Duodenal mucosa (tissue), 2 donors: ENCODE measurements around the gene PPP2R5E.

Experiments
- H3K27ac ChIP-seq: one replicate; pipeline ENCODE4 v1.7.0; 2013; ENCODE audit warnings: low read depth, low read length
- H3K27me3 ChIP-seq, 2 donors: one replicate each; pipeline ENCODE4 v1.7.0; 2013; ENCODE audit warnings: low read length in 2 of 2, control low read depth in 1 of 2; ENCODE audit not compliant: insufficient read depth in 2 of 2, control insufficient read depth in 1 of 2
- H3K36me3 ChIP-seq, 2 donors: one replicate each; pipeline ENCODE4 v1.7.0; 2013; ENCODE audit warnings: low read length in 2 of 2, control low read depth in 1 of 2; ENCODE audit not compliant: insufficient read depth in 2 of 2, control insufficient read depth in 1 of 2
- H3K4me1 ChIP-seq, 2 donors: one replicate each; pipeline ENCODE4 v1.7.0; 2013; ENCODE audit warnings: low read length in 2 of 2, control low read depth in 1 of 2; ENCODE audit not compliant: insufficient read depth in 2 of 2, control insufficient read depth in 1 of 2
- H3K4me3 ChIP-seq, 2 donors: one replicate each; pipeline ENCODE4 v1.7.0; 2013; ENCODE audit warnings: low read length in 2 of 2, low read depth in 1 of 2
- H3K9ac ChIP-seq, 2 donors: one replicate each; pipeline ENCODE4 v1.7.0; 2013; ENCODE audit warnings: low read length in 2 of 2, low read depth in 1 of 2
- H3K9me3 ChIP-seq, 2 donors: one replicate each; pipeline ENCODE4 v1.7.0; 2013; ENCODE audit warnings: low read length in 2 of 2, control low read depth in 1 of 2; ENCODE audit not compliant: control insufficient read depth in 1 of 2

Gene PPP2R5E

DNA sequence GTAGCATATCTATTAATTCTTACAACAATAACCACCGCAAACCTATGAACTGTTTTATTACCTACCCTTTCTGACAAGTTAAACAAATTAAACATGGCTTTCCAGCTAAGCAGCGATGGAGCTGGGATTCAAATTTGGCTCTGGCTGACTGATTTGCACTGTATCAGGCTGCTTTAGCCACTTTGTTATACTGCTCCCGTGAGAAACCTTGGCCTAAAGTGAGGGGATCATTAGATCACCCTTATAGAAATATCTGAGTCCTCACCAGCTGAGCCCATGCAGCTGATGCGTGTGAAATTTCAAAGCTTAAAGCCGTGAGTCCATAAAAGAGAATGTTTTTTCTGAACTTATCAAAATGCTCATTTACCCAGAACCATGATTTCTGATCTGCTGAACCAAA lies 216.3 kb downstream of the PPP2R5E start:
- Histone ChIP-seq H3K9ac (no peak overlapping the region), H3K4me1 (no peaks in the 10 kb centered on the region), H3K27ac (no peak overlapping the region), H3K4me3 (no peak overlapping the region), H3K36me3 (no peaks in the 10 kb centered on the region), H3K9me3 (no peaks in the 10 kb centered on the region), H3K27me3 (no peaks in the 10 kb centered on the region)

DNA sequence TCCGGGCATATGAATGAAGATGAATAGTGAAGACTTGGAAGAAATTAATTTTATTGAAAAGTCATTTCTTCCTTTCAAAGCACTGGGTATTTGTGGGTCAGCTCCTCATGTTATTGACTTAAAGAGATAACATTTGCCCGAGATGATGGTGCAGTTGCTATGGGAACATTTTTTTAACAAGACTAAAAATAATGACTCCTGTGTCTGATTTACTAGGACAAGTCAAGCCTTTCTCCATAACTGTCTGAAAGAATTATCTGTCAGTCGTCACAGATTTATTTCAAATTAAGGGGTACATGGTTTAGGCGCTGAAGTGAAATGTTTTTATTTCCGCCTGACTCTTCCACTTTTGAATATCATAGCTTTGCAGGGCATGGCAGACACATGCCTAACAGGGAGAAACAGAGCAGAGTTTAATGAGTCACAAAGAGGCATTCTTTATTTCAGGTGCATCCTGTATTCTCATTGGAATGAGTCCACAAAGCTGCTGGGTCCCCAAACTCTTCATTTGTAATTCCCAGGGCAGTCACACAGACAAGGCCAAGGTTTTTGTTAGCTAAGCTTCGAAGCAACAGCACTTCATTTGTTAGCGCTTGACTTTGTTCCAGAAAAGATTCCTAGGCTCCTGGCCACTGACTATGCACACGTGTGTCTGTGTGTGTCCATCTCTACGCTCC lies 220.1 kb downstream of the PPP2R5E start:
- Histone ChIP-seq H3K4me3 (no peak overlapping the region), H3K9me3 (no peaks in the 10 kb centered on the region), H3K4me1 (no peaks in the 10 kb centered on the region), H3K9ac (no peak overlapping the region), H3K27me3 (no peaks in the 10 kb centered on the region), H3K36me3 (no peaks in the 10 kb centered on the region), H3K27ac (no peak overlapping the region)

DNA sequence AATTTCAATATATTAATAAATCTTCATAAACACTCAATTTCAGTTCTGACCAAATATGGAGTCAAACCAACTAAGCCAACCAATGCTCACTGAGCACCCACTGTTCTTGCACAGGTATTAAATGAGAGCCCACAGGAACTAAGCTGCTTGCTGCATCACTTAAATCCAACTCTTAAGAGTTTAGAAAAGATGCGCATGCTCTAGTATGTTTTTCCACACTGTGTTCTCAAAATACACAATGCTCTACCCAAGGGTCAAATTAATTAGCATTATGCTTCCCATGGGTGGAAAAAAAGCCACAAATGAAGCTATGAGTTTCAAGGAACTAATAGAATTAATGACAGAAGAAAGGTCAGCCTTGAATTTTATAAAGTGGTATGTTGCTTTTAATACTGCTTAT lies 220.7 kb downstream of the PPP2R5E start:
- Histone ChIP-seq H3K9ac (no peak overlapping the region), H3K27me3 (no peaks in the 10 kb centered on the region), H3K27ac (no peak overlapping the region)

More for the DNA sequence above, 220.7 kb downstream of the PPP2R5E start:
- H3K4me1 ChIP-seq = no peaks in the 10 kb centered on the region
- H3K9me3 ChIP-seq = no peaks in the 10 kb centered on the region
- H3K36me3 ChIP-seq = no peaks in the 10 kb centered on the region
- H3K4me3 ChIP-seq = no peak overlapping the region
